HAP-1 (cell line): ENCODE measurements around the gene CHD9NB.

Experiments
- DNase-seq, 2 experiments: peaks; one replicate each; pipeline ENCODE4 v3.0.0-alpha.2; 2016 to 2020; ENCODE audit warnings: low spot score in 2 of 2
- H3K27me3 ChIP-seq: fragments of 250-450 bp; sonication (Bioruptor Pico); 2 replicates; pipeline ENCODE4 v1.5.1; 2020; ENCODE audit warnings: low read depth, mild to moderate bottlenecking, moderate library complexity
- H3K36me3 ChIP-seq: fragments of 250-450 bp; sonication (Bioruptor Pico); replicated peaks from 2 replicates; pipeline ENCODE4 v1.5.1; 2020; ENCODE audit warnings: mild to moderate bottlenecking
- H3K4me1 ChIP-seq: fragments of 250-450 bp; sonication (Bioruptor Pico); 2 replicates; pipeline ENCODE4 v1.5.1; 2020; ENCODE audit warnings: mild to moderate bottlenecking
- H3K4me3 ChIP-seq: fragments of 250-450 bp; sonication (Bioruptor Pico); 2 replicates; pipeline ENCODE4 v1.5.1; 2020; ENCODE audit warnings: mild to moderate bottlenecking, moderate library complexity
- H3K9me3 ChIP-seq: fragments of 250-450 bp; sonication (Bioruptor Pico); 2 replicates; pipeline ENCODE4 v1.5.1; 2020; ENCODE audit warnings: mild to moderate bottlenecking, moderate library complexity
- in situ Hi-C: fragments of 300-500 bp; cut with MboI; formaldehyde crosslinking; loops from 3 replicates; pipeline ENCODE4 v1.14.3; 2020; ENCODE audit warnings: low sequenced_read_pairs, inconsistent platforms, mixed read lengths

Gene CHD9NB

DNA sequence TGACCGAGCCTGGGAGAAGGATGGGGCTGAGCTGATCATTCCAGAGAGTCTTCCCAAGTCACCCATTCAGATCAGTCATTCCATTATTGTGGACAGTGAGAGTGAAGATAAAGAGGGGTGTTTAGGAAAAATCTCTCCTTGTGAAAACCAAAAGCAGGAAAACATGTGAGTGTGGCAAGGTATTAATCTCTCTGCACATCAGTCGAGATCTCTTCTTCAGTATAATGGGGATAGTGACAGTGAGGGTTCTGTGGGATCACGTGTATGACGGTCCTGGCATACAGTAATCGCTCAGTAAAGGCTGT lies 37.5 kb upstream of the CHD9NB start:
- DNase-seq, result no peak
- in situ Hi-C loops, result no loop called here
- Histone ChIP-seq H3K9me3 (no peaks in the 10 kb centered on the region), H3K4me3 (no peak overlapping the region), H3K4me1 (peaks cover 4% of the 10 kb centered on the region; the same call in 1 of the 2 replicates), H3K27me3 (no peaks in the 10 kb centered on the region), H3K36me3 (no peaks in the 10 kb centered on the region)

DNA sequence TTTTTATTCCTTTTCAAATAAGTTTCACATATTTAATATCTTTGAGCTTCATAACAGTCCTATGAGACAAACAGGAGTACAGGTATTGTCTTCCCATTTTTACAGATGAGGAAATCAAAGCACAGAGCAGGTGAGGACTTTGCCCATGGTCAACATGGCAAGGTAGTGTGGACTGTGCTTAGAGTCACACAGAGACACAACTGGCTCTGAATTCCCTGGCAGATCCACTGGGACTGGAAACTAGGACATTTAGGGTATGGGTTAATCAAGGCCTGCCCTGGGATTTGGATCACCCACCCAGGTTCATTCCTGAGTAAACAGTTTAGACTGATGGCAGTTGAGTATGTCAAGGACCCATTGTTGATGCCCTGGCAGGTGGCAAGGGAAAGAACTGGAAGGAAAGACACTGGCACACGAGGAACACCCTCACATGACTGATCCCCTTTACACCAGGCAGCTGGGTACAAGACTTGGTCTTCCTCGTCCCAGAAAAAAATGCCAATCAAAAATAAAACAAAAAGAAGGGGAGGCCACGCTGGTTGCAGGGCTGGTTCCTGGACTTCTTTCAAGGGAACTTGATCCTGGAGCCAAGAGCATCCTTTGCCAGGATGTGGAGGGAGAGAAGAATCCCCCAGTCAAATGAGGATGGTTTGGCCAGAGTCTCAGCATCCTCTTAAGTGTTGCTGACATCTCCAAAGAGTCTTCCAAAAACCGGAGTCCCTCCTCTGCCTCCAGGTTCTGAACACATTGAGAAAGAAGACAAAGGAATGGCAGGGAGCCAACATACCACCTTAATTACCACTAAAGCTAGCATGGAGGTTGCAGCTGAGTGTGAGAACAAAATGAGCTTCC lies 37.0 kb upstream of the CHD9NB start:
- no peaks in the 10 kb centered on the region for H3K9me3 ChIP-seq
- in situ Hi-C loops, result no loop called here
- no peaks in the 10 kb centered on the region for H3K36me3 ChIP-seq
- H3K4me3 ChIP-seq, result no peak overlapping the region
- no peak for DNase-seq
- H3K27me3 ChIP-seq, result no peaks in the 10 kb centered on the region
- peaks cover 4% of the 10 kb centered on the region; the same call in 1 of the 2 replicates for H3K4me1 ChIP-seq

- DNase-seq, result no peak
- no peak overlapping the region for H3K4me3 ChIP-seq
- H3K27me3 ChIP-seq, result no peaks in the 10 kb centered on the region
- no peaks in the 10 kb centered on the region for H3K9me3 ChIP-seq
- no peaks in the 10 kb centered on the region for H3K36me3 ChIP-seq
- in situ Hi-C loops, result no loop called here
- no peaks in the 10 kb centered on the region for H3K4me1 ChIP-seq
These were observed 34.4 kb upstream of the CHD9NB start for GRCh38 chr16:53087101-53087500.

- no peaks in the 10 kb centered on the region for H3K9me3 ChIP-seq
- no peaks in the 10 kb centered on the region for H3K36me3 ChIP-seq
- in situ Hi-C loops, result no loop called here
- no peaks in the 10 kb centered on the region for H3K27me3 ChIP-seq
- no peak overlapping the region for H3K4me3 ChIP-seq
- DNase-seq, result no peak
- H3K4me1 ChIP-seq, result peaks cover 3% of the 10 kb centered on the region
These were observed 33.3 kb upstream of the CHD9NB start for GRCh38 chr16:53085931-53086421.

- no peak for DNase-seq
- H3K4me3 ChIP-seq, result no peak overlapping the region
- no peaks in the 10 kb centered on the region for H3K27me3 ChIP-seq
- peaks cover 8% of the 10 kb centered on the region for H3K4me1 ChIP-seq
- no peaks in the 10 kb centered on the region for H3K9me3 ChIP-seq
- in situ Hi-C loops, result no loop called here
- no peaks in the 10 kb centered on the region for H3K36me3 ChIP-seq
These were observed 32.7 kb upstream of the CHD9NB start for GRCh38 chr16:53085369-53085843.

DNA sequence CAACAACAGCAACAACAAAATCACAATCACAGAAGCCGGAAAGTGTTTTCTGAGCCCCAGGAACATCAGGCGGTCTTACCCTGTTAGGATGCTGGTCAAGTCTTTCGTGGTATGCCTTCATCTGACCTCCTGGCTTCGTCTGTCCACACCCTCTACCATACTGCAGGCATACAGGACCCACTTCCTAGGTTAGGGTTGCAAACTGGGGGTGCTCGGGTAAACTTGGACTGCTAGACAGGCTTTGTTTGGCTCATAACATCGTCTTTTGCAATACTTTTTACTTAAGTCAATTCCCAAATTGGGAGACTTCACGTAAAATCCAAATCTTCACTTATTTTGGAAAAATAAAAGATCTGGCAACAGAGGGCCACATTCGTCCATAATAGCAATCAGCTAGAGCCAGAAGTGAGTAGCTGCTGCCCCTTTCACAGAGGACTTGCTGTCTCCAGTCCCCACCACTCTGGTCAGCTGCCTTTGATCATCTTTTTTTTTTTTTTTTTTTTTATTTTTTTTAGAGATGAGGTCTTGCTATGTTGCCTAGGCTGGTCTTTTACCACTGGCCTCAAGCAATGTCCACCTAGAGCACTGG lies 32.1 kb upstream of the CHD9NB start:
- no peak for DNase-seq
- Histone ChIP-seq H3K36me3 (no peaks in the 10 kb centered on the region), H3K4me1 (peaks cover 13% of the 10 kb centered on the region), H3K4me3 (no peak overlapping the region), H3K9me3 (no peaks in the 10 kb centered on the region), H3K27me3 (no peaks in the 10 kb centered on the region)
- in situ Hi-C loops, result no loop called here

- Histone ChIP-seq H3K27me3 (no peaks in the 10 kb centered on the region), H3K4me3 (no peak overlapping the region), H3K4me1 (peaks cover 15% of the 10 kb centered on the region), H3K9me3 (no peaks in the 10 kb centered on the region), H3K36me3 (no peaks in the 10 kb centered on the region)
- in situ Hi-C loops, result no loop called here
- no peak for DNase-seq
These were observed 31.4 kb upstream of the CHD9NB start for GRCh38 chr16:53084141-53084541.

GRCh38 chr16:53083119-53083518 lies 30.4 kb upstream of the CHD9NB start:
- Histone ChIP-seq H3K9me3 (no peaks in the 10 kb centered on the region), H3K36me3 (no peaks in the 10 kb centered on the region), H3K4me3 (no peak overlapping the region), H3K27me3 (no peaks in the 10 kb centered on the region), H3K4me1 (peaks cover 19% of the 10 kb centered on the region)
- no peak for DNase-seq
- in situ Hi-C loops, result no loop called here

- H3K4me3 ChIP-seq, result no peak overlapping the region
- no peaks in the 10 kb centered on the region for H3K36me3 ChIP-seq
- peaks cover 19% of the 10 kb centered on the region for H3K4me1 ChIP-seq
- in situ Hi-C loops, result no loop called here
- no peaks in the 10 kb centered on the region for H3K9me3 ChIP-seq
- H3K27me3 ChIP-seq, result no peaks in the 10 kb centered on the region
- no peak for DNase-seq
These were observed 29.8 kb upstream of the CHD9NB start for GRCh38 chr16:53082509-53082908.

- in situ Hi-C loops, result no loop called here
- DNase-seq, result no peak
- H3K36me3 ChIP-seq, result no peaks in the 10 kb centered on the region
- H3K27me3 ChIP-seq, result no peaks in the 10 kb centered on the region
- H3K9me3 ChIP-seq, result no peaks in the 10 kb centered on the region
- peaks cover 19% of the 10 kb centered on the region for H3K4me1 ChIP-seq
- no peak overlapping the region for H3K4me3 ChIP-seq
These were observed 29.1 kb upstream of the CHD9NB start for GRCh38 chr16:53081686-53082407.

DNA sequence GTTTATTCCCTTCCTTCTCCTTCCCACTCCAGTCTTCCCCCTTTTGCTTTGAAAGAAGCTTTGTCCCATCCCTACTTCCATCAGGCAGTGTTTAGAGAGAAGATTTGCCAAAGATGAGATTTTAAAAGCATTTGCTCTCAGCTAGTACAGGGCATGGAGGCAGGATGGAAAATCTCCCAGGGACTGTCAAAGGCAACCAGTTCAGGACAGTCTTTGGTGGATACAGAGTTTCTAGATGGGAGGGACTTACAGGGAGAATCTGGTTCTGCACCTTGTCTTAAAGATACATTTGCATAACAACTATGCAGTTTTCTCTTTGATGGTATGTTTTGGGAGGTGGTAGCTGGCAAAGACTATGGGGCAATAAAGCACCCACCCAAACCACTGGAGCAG lies 28.3 kb upstream of the CHD9NB start:
- Histone ChIP-seq H3K4me3 (no peak overlapping the region), H3K4me1 (peaks cover 19% of the 10 kb centered on the region), H3K36me3 (no peaks in the 10 kb centered on the region), H3K27me3 (no peaks in the 10 kb centered on the region), H3K9me3 (no peaks in the 10 kb centered on the region)
- in situ Hi-C loops, result no loop called here
- DNase-seq, result no peak

DNA sequence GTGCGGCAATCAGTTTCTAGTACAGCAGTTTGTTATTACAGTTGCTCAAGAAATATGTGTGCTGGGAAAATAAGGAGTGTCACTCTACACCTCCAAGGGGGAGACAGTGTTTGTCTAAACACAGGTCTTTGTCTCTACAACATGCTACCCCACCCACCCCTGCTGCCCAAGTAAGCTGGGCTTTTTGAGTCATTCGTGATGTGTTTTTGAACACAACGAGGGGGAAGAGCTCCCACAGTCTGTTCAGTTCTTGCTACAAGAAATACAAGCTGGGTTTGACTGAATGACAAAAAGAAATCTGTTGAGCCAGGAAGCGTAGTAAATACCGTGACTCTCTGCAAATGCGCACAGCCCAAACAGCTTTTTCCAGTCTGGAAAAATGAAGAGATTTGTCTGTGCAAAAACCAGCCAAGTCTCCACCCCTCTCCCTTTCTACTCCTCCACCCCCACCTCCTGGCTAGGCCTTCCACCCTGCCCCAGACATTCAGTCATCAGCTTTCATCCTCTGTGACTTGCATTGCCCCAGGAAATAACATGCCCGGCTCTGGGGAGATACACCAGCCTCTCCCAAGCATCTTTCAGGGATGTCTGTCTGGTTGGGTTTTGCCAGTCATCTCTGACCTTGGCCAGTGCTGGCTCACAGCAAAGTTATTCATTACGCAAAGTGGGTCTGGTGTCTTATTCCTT lies 27.8 kb upstream of the CHD9NB start:
- H3K36me3 ChIP-seq, result no peaks in the 10 kb centered on the region; the same call in 1 of the 2 replicates
- H3K27me3 ChIP-seq, result no peaks in the 10 kb centered on the region
- DNase-seq, result peak in 1 of 2 experiments; percentile 41
- peaks cover 19% of the 10 kb centered on the region for H3K4me1 ChIP-seq
- no peak overlapping the region for H3K4me3 ChIP-seq
- 0 out of 2 replicates have a peak, but pooled peaks cover 2% of the 10 kb centered on the region for H3K9me3 ChIP-seq
- in situ Hi-C loops, result no loop called here

DNA sequence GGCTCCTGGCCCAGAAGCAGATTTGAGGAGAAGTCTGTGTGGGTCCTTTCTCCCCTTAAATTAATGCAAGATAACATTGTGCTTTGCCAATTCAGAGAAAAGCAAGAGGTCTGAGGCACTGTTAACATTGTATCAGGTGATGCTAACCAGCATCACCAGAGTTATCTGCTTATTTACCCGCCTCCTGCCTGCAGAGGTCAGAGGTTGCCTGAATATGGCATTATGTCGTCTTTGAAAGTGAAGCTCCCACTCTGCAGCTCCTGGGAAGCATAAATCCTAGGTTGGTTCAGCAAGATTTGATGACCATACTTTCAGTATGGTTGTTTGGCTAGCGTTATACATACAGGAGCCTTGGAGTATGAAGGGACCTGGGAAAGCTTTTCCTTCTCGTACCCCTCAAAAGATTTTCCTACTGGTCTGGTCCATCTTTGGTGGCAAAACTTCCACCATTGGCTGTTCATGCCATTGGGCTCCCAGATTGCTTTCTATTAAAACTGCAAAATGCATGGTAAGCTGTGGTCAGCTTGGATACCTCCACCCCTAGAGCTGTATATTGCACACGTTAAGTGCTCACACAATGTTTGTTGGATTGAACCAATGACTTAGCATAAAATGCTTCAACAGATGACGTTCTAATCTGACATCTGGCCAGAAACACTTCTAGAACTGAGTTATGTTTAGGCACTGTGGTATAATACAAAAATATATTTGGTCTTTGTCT lies 26.2 kb upstream of the CHD9NB start:
- Histone ChIP-seq H3K9me3 (peaks cover 8% of the 10 kb centered on the region; the same call in 1 of the 2 replicates), H3K4me3 (no peak overlapping the region), H3K4me1 (peaks cover 19% of the 10 kb centered on the region), H3K36me3 (no peaks in the 10 kb centered on the region; the same call in 1 of the 2 replicates), H3K27me3 (no peaks in the 10 kb centered on the region)
- DNase-seq, result no peak
- in situ Hi-C loops, result no loop called here
